Body of pancreas (tissue), 4 donors: Measurements from ENCODE around the gene TADA2B. TPM values are rescaled to one million over a fixed set of nuclear protein-coding genes. Genes with fewer than 3 reads are reported as not detected.

ENCODE experiments used
- ATAC-seq: fragments of 150-250 bp; one replicate; pipeline ENCODE4 v1.9.1; 2016
- DNase-seq, 4 donors: peaks; one replicate each; pipeline ENCODE4 v3.0.0-alpha.2; 2019
- H3K27ac ChIP-seq, 4 donors: fragments of 200-600 bp; sonication (generic); 1 replicate in 3 of 4; 2 replicates in 1 of 4; pipeline versions ENCODE4 v1.5.1 to v1.6.1; 2016 to 2019; ENCODE audit warnings: mild to moderate bottlenecking in 1 of 4, mixed read lengths in 1 of 4, moderate library complexity in 1 of 4
- H3K27me3 ChIP-seq, 2 donors: fragments of 200-600 bp; sonication (generic); one replicate each; pipeline ENCODE4 v1.6.0; 2016; ENCODE audit warnings: mild to moderate bottlenecking in 1 of 2
- H3K36me3 ChIP-seq, 2 donors: fragments of 200-600 bp; sonication (generic); replicated peaks in 1 of 2; 2 replicates each; pipeline ENCODE4 v1.5.1; 2016; ENCODE audit warnings: low read depth in 2 of 2; ENCODE audit not compliant: insufficient read depth in 1 of 2
- H3K4me1 ChIP-seq: fragments of 200-600 bp; sonication (generic); one replicate; pipeline ENCODE4 v1.6.0; 2016
- H3K4me3 ChIP-seq, 2 donors: fragments of 200-600 bp; sonication (generic); 1 replicate in 1 of 2; 2 replicates in 1 of 2; pipeline ENCODE4 v1.5.1; 2016 to 2019
- H3K9me3 ChIP-seq, 3 donors: fragments of 200-600 bp; sonication (generic); 1 replicate in 2 of 3; 2 replicates in 1 of 3; pipeline ENCODE4 v1.5.1; 2016
- POLR2A ChIP-seq, 3 donors: fragments of 450-650 bp; IDR thresholded peaks; one replicate each; pipeline ENCODE4 v1.6.1; 2016; ENCODE audit warnings: antibody characterized with exemption in 3 of 3, mild to moderate bottlenecking in 2 of 3
- WGBS, 2 donors: methylation state at CpG; one replicate each; pipeline ENCODE4 v1.1.5; 2017; 5-methylcytosine and 5-hydroxymethylcytosine counted together
- intact Hi-C: fragments of 100-400 bp; cut with DNase I; formaldehyde crosslinking; loops from one replicate; pipeline ENCODE4 v1.15.1; 2023
- total RNA-seq, 2 donors: library from RNA; depleted of rRNA; stranded (reverse); fragments of >200 nt; gene quantifications; one replicate each; pipeline ENCODE4 v1.1.0, GENCODE V29; 2016
- TF ChIP-seq, protein P1 (sequence below), 7 experiments: fragments of 450-650 bp in 4 of 7; fragments of 200-600 bp in 3 of 7; sonication (generic) in 3 of 7; IDR thresholded peaks; one replicate each; pipeline ENCODE4 v1.5.1; 2016 to 2019; ENCODE audit warnings: antibody characterized with exemption in 7 of 7

The TADA2B gene
- total RNA-seq, 2 donors from 2014 or later, result 18.1 to 20.0 TPM

DNA sequence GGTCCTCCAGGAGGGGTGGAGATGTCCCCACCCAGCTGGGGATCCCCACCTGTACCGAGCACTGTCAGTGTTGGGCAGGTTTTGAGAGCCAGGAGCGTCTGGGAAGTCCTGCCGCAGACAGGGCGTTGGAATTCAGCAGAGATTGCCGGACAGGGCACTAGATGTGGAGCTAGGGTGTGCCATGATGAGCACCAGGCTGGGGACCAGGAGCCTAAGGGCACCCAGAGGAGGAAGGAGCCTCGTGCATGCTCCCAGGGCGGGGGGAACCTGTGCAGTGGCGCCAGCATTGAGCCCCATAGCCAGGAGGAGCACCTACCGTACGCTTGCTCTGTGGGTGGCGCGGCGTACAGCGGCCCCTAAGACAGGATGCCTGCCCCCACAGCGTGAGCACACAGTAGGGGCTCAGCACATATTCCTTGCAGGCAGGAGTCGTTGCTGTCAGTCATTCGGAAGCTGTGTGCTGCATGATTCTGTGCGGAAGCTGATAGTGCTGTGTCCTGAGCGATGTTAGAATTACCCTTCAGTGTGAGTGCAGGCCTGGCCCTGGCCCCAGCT is 18.8 kb upstream of the TADA2B start:
- ATAC-seq, result no peak
- DNase-seq, result no peak
- H3K4me3 ChIP-seq, result no peak overlapping the region
- H3K27me3 ChIP-seq, result no peaks in the 10 kb centered on the region
- intact Hi-C loops, result no loop called here
- H3K4me1 ChIP-seq, result no peaks in the 10 kb centered on the region
- no peak overlapping the region for H3K27ac ChIP-seq
- WGBS, 2 donors, result 89 to 92% methylated on average over 3 to 19 of the region's 19 CpGs
- H3K9me3 ChIP-seq, result no peaks in the 10 kb centered on the region
- H3K36me3 ChIP-seq, result peaks cover 0 to 5% of the 10 kb centered on the region in 2 donors
- TF ChIP-seq POLR2A (IDR thresholded peaks at IDR 0.05), result no peak
- TF ChIP-seq, protein P1, sequence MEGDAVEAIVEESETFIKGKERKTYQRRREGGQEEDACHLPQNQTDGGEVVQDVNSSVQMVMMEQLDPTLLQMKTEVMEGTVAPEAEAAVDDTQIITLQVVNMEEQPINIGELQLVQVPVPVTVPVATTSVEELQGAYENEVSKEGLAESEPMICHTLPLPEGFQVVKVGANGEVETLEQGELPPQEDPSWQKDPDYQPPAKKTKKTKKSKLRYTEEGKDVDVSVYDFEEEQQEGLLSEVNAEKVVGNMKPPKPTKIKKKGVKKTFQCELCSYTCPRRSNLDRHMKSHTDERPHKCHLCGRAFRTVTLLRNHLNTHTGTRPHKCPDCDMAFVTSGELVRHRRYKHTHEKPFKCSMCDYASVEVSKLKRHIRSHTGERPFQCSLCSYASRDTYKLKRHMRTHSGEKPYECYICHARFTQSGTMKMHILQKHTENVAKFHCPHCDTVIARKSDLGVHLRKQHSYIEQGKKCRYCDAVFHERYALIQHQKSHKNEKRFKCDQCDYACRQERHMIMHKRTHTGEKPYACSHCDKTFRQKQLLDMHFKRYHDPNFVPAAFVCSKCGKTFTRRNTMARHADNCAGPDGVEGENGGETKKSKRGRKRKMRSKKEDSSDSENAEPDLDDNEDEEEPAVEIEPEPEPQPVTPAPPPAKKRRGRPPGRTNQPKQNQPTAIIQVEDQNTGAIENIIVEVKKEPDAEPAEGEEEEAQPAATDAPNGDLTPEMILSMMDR (IDR thresholded peaks at IDR 0.05), result no peak

DNA sequence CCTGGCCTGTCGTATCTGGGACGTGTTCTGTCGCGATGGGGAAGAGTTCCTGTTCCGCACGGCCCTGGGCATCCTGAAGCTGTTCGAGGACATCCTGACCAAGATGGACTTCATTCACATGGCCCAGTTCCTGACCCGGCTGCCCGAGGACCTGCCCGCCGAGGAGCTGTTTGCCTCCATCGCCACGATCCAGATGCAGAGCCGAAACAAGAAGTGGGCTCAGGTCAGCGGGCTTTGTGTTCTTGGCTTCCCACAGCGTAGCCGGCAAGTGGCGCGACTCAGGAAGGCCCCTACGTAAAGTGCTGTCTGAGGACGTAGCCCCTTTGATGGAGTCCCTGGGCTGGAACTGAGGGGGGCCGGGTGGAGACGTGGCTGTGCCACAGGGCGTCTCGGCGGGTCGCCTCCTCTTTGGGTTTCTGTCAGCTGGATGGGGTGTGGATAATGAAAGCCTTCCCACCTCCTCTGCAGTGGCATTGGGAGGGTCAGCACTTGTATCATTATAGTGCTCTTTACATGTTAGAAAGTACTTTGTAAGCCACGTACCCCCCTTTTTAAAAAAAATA is 18.1 kb upstream of the TADA2B start:
- Histone ChIP-seq H3K9me3 (no peaks in the 10 kb centered on the region), H3K27me3 (no peaks in the 10 kb centered on the region), H3K4me3 (no peak overlapping the region), H3K36me3 (peaks cover 0 to 7% of the 10 kb centered on the region in 2 donors), H3K27ac (no peak overlapping the region), H3K4me1 (no peaks in the 10 kb centered on the region)
- 87 to 88% methylated on average over 19 to 27 of the region's 28 CpGs for WGBS, 2 donors
- TF ChIP-seq POLR2A (IDR thresholded peaks at IDR 0.05), result no peak
- TF ChIP-seq, protein P1 (IDR thresholded peaks at IDR 0.05), result no peak
- no peak for DNase-seq
- ATAC-seq, result no peak
- intact Hi-C loops, result no loop called here

DNA sequence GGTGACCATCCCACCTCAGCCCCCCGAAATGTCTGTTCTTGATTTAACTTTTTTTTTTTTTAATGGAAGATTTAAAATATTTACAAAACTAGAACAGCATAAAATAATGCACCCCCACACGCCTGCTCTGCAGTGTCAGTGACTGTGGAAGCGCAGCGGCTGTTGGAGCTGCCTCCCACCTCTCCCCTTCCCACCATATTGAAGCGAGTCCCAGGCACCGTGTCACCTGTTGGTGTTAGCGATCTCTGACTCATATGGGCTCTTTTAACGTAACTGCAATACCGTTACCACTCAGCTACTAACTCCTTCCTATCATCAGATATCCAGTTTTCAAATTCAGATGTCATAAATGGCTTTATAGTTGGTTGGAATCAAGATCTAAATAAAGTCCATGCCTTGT is 17.1 kb upstream of the TADA2B start:
- Histone ChIP-seq H3K4me1 (no peaks in the 10 kb centered on the region), H3K36me3 (peaks cover 0 to 16% of the 10 kb centered on the region in 2 donors), H3K4me3 (no peak overlapping the region), H3K9me3 (no peaks in the 10 kb centered on the region), H3K27ac (no peak overlapping the region), H3K27me3 (no peaks in the 10 kb centered on the region)
- 94 to 95% methylated on average over 9 of the region's 9 CpGs for WGBS, 2 donors
- no peak for DNase-seq
- intact Hi-C loops, result no loop called here
- no peak for ATAC-seq
- TF ChIP-seq POLR2A (IDR thresholded peaks at IDR 0.05), result no peak
- TF ChIP-seq, protein P1 (IDR thresholded peaks at IDR 0.05), result no peak

DNA sequence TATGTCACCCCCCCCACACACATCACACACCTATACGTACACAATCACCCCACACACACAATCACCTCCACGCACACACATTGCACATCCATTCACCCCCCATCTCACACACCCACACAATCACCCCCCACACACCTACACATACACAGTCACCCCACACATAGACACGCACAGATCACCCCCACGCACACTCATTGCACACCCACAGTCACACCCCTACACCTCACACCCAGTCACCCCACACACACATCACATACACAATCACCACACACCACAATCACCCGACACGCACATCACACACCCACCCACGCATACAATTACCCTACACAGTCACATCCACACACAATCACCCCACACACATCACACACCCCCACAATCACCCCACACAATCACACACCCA is 15.9 kb upstream of the TADA2B start:
- H3K36me3 ChIP-seq, result peaks cover 0 to 24% of the 10 kb centered on the region in 2 donors
- no peaks in the 10 kb centered on the region for H3K4me1 ChIP-seq
- no peak for ATAC-seq
- no peak overlapping the region for H3K27ac ChIP-seq
- H3K27me3 ChIP-seq, result no peaks in the 10 kb centered on the region
- TF ChIP-seq, protein P1 (IDR thresholded peaks at IDR 0.05), result no peak
- no peak for TF ChIP-seq POLR2A (IDR thresholded peaks at IDR 0.05)
- DNase-seq, result no peak
- intact Hi-C loops, result no loop called here
- no peak overlapping the region for H3K4me3 ChIP-seq
- H3K9me3 ChIP-seq, result no peaks in the 10 kb centered on the region
- 94 to 95% methylated on average over 7 of the region's 7 CpGs for WGBS, 2 donors

DNA sequence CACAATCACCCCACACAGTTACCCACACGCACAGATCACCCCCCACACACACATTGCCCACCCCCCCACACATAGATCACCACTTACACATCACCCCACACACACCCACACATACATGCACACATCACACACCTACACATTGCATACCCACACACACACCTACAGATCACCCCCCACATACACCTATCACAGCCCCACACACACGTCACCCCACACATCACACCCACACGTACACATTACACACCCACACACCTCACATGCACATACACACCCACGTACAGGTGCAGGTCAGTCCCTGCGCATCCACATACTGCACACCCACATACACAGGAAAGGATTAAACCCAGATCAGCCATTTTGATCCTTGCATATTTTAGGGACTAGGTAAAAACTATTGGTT is 15.3 kb upstream of the TADA2B start:
- no peak for TF ChIP-seq POLR2A (IDR thresholded peaks at IDR 0.05)
- TF ChIP-seq, protein P1 (IDR thresholded peaks at IDR 0.05), result no peak
- no peak overlapping the region for H3K27ac ChIP-seq
- H3K4me3 ChIP-seq, result no peak overlapping the region
- DNase-seq (no peak), ATAC-seq (peak; percentile 12)
- no peaks in the 10 kb centered on the region for H3K9me3 ChIP-seq
- H3K4me1 ChIP-seq, result no peaks in the 10 kb centered on the region
- intact Hi-C loops, result no loop called here
- no peaks in the 10 kb centered on the region for H3K27me3 ChIP-seq
- WGBS, 2 donors, result 65 to 79% methylated on average over 5 of the region's 5 CpGs
- peaks cover 0 to 24% of the 10 kb centered on the region in 2 donors for H3K36me3 ChIP-seq
